ENCODE measurements around the gene PLXDC2. TPM values are rescaled to one million over a fixed set of nuclear protein-coding genes. Genes with fewer than 3 reads are reported as not detected.

PLXDC2 gene
- total and polyA plus RNA-seq, 2 experiments from 2014 or later: 39.9 to 52.2 TPM

GRCh38 chr10:19876570-19876969 lies 60.3 kb downstream of the PLXDC2 start:
- TF ChIP-seq EZH2 (IDR thresholded peaks at IDR 0.05; ENCODE audit: borderline replicate concordance) (no peak), EZH2phosphoT487 (IDR thresholded peaks at IDR 0.05; ENCODE audit: low read depth, severe bottlenecking, unreplicated experiment) (no peak), CTCF (IDR thresholded peaks at IDR 0.05; ENCODE audit: poor library complexity) (no peak)
- Histone ChIP-seq H3K4me3 (no peak overlapping the region), H3K27me3 (no peaks in the 10 kb centered on the region), H3K9me3 (ENCODE audit: low read depth) (no peaks in the 10 kb centered on the region), H3K27ac (no peak overlapping the region), H3K4me1 (ENCODE audit: insufficient read depth) (no peaks in the 10 kb centered on the region), H4K20me1 (ENCODE audit: insufficient read depth, poor library complexity, severe bottlenecking) (no peaks in the 10 kb centered on the region), H3K36me3 (replicated peaks; ENCODE audit: insufficient read depth, low read depth) (no peaks in the 10 kb centered on the region), H3K9me2 (replicated peaks; ENCODE audit: insufficient read depth) (no peaks in the 10 kb centered on the region), H2AFZ (no peak overlapping the region), H3K4me2 (no peak overlapping the region), H3K79me2 (peaks cover 6% of the 10 kb centered on the region)
- DNase-seq (ENCODE audit: low spot score): no peak
- 83% methylated on average over 2 of the region's 2 CpGs for WGBS (ENCODE audit: low lambda C conversion rate, missing lambda C conversion rate)

- WGBS (ENCODE audit: low lambda C conversion rate, missing lambda C conversion rate): 88% methylated on average over 8 of the region's 8 CpGs
- Histone ChIP-seq H3K4me3 (no peak overlapping the region), H3K4me2 (no peak overlapping the region), H3K4me1 (ENCODE audit: insufficient read depth) (no peaks in the 10 kb centered on the region), H2AFZ (no peak overlapping the region), H3K9me3 (ENCODE audit: low read depth) (no peaks in the 10 kb centered on the region), H3K27ac (no peak overlapping the region), H3K36me3 (replicated peaks; ENCODE audit: insufficient read depth, low read depth) (no peaks in the 10 kb centered on the region), H3K9me2 (replicated peaks; ENCODE audit: insufficient read depth) (no peaks in the 10 kb centered on the region), H3K79me2 (peaks cover 6% of the 10 kb centered on the region), H4K20me1 (ENCODE audit: insufficient read depth, poor library complexity, severe bottlenecking) (no peaks in the 10 kb centered on the region), H3K27me3 (no peaks in the 10 kb centered on the region)
- TF ChIP-seq CTCF (IDR thresholded peaks at IDR 0.05; ENCODE audit: poor library complexity): no peak
- TF ChIP-seq EZH2phosphoT487 (IDR thresholded peaks at IDR 0.05; ENCODE audit: low read depth, severe bottlenecking, unreplicated experiment): no peak
- TF ChIP-seq EZH2 (IDR thresholded peaks at IDR 0.05; ENCODE audit: borderline replicate concordance): no peak
- no peak for DNase-seq (ENCODE audit: low spot score)
Observed at GRCh38 chr10:19877466-19878255, 61.4 kb downstream of the PLXDC2 start.

GRCh38 chr10:19882621-19883020 lies 66.4 kb downstream of the PLXDC2 start:
- H3K79me2 ChIP-seq: peaks cover 6% of the 10 kb centered on the region

More at GRCh38 chr10:19882621-19883020, 66.4 kb downstream of the PLXDC2 start:
- 95% methylated on average over 5 of the region's 5 CpGs for WGBS (ENCODE audit: low lambda C conversion rate, missing lambda C conversion rate)
- no peaks in the 10 kb centered on the region for H3K9me3 ChIP-seq (ENCODE audit: low read depth)
- no peak for TF ChIP-seq CTCF (IDR thresholded peaks at IDR 0.05; ENCODE audit: poor library complexity)
- TF ChIP-seq EZH2phosphoT487 (IDR thresholded peaks at IDR 0.05; ENCODE audit: low read depth, severe bottlenecking, unreplicated experiment): no peak
- no peak for TF ChIP-seq EZH2 (IDR thresholded peaks at IDR 0.05; ENCODE audit: borderline replicate concordance)
- H3K4me2 ChIP-seq: no peak overlapping the region
- no peaks in the 10 kb centered on the region for H3K36me3 ChIP-seq (replicated peaks; ENCODE audit: insufficient read depth, low read depth)
- no peak overlapping the region for H2AFZ ChIP-seq
- H3K9me2 ChIP-seq (replicated peaks; ENCODE audit: insufficient read depth): no peaks in the 10 kb centered on the region
- no peak overlapping the region for H3K4me3 ChIP-seq
- DNase-seq (ENCODE audit: low spot score): no peak
- no peaks in the 10 kb centered on the region for H3K27me3 ChIP-seq
- peaks cover 2% of the 10 kb centered on the region for H4K20me1 ChIP-seq (ENCODE audit: insufficient read depth, poor library complexity, severe bottlenecking)
- H3K27ac ChIP-seq: no peak overlapping the region
- no peaks in the 10 kb centered on the region for H3K4me1 ChIP-seq (ENCODE audit: insufficient read depth)

All from hepatocyte (in vitro differentiated cells).